Measurements from ENCODE around the gene CLIP2.

The CLIP2 gene

DNA sequence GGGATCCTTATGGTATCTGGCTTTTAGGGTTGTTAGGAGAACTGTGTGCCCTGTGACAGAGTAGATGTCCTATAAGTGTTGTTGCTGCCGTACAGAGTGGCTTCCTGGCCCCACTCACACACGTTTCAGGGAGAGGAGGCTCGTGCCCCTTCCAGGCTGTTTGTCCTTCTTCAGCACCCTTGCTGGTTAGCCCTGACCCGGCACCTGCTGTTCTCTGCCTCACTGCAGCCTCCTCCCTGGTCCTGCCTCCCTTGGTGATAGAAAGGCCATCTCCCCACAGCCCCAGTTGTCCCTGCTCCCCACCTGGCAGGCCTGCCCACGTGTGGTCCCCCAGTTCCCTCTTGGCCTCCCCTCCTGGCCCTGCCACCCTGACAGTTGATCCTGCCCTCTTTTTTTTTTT lies 2.3 kb downstream of the CLIP2 start:
- Histone ChIP-seq H3K4me2 (ENCODE audit: insufficient read depth, low read length) (peak overlapping the region; percentile 77; the same call in 1 of the 2 replicates), H3K79me2 (ENCODE audit: insufficient read depth, low read length) (peaks cover 13% of the 10 kb centered on the region), H3K27me3 (ENCODE audit: insufficient read depth, low read length, poor library complexity) (peaks cover 14% of the 10 kb centered on the region), H2AFZ (ENCODE audit: low read depth, low read length) (no peak overlapping the region), H3K4me3 (ENCODE audit: low read depth in 1 of 2, low read length in 2 of 2) (no peak overlapping the region), H3K9me3 (ENCODE audit: insufficient read depth, low read length, severe bottlenecking) (no peaks in the 10 kb centered on the region), H4K20me1 (ENCODE audit: insufficient read depth, low read length) (peaks cover 29% of the 10 kb centered on the region), H3K9ac (ENCODE audit: low read depth, low read length) (no peak overlapping the region), H3K4me1 (ENCODE audit: insufficient read depth, low read length) (peaks cover 28% of the 10 kb centered on the region), H3K36me3 (ENCODE audit: insufficient read depth, low read length) (no peaks in the 10 kb centered on the region), H3K27ac (ENCODE audit: low read length) (no peak overlapping the region)
- TF ChIP-seq, protein P1, sequence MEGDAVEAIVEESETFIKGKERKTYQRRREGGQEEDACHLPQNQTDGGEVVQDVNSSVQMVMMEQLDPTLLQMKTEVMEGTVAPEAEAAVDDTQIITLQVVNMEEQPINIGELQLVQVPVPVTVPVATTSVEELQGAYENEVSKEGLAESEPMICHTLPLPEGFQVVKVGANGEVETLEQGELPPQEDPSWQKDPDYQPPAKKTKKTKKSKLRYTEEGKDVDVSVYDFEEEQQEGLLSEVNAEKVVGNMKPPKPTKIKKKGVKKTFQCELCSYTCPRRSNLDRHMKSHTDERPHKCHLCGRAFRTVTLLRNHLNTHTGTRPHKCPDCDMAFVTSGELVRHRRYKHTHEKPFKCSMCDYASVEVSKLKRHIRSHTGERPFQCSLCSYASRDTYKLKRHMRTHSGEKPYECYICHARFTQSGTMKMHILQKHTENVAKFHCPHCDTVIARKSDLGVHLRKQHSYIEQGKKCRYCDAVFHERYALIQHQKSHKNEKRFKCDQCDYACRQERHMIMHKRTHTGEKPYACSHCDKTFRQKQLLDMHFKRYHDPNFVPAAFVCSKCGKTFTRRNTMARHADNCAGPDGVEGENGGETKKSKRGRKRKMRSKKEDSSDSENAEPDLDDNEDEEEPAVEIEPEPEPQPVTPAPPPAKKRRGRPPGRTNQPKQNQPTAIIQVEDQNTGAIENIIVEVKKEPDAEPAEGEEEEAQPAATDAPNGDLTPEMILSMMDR (IDR thresholded peaks at IDR 0.05; ENCODE audit: borderline replicate concordance, extremely low read depth, low read length, poor library complexity, severe bottlenecking): no peak
- TF ChIP-seq EZH2 (IDR thresholded peaks at IDR 0.05; ENCODE audit: borderline replicate concordance, low read depth, low read length, severe bottlenecking): no peak
- ATAC-seq (ENCODE audit: insufficient read depth, low read depth) (no peak), DNase-seq (no peak)

GRCh38 chr7:74292757-74293576 lies 3.8 kb downstream of the CLIP2 start:
- Histone ChIP-seq H3K4me1 (ENCODE audit: insufficient read depth, low read length) (peaks cover 28% of the 10 kb centered on the region), H3K27me3 (ENCODE audit: insufficient read depth, low read length, poor library complexity) (peaks cover 14% of the 10 kb centered on the region), H3K9ac (ENCODE audit: low read depth, low read length) (no peak overlapping the region), H3K4me2 (ENCODE audit: insufficient read depth, low read length) (no peak overlapping the region), H2AFZ (ENCODE audit: low read depth, low read length) (no peak overlapping the region), H4K20me1 (ENCODE audit: insufficient read depth, low read length) (peaks cover 37% of the 10 kb centered on the region), H3K79me2 (ENCODE audit: insufficient read depth, low read length) (peaks cover 13% of the 10 kb centered on the region), H3K4me3 (ENCODE audit: low read depth in 1 of 2, low read length in 2 of 2) (no peak overlapping the region), H3K27ac (ENCODE audit: low read length) (no peak overlapping the region), H3K9me3 (ENCODE audit: insufficient read depth, low read length, severe bottlenecking) (no peaks in the 10 kb centered on the region), H3K36me3 (ENCODE audit: insufficient read depth, low read length) (no peaks in the 10 kb centered on the region)
- ATAC-seq (ENCODE audit: insufficient read depth, low read depth): no peak
- no peak for DNase-seq
- TF ChIP-seq EZH2 (IDR thresholded peaks at IDR 0.05; ENCODE audit: borderline replicate concordance, low read depth, low read length, severe bottlenecking): no peak
- TF ChIP-seq, protein P1 (IDR thresholded peaks at IDR 0.05; ENCODE audit: borderline replicate concordance, extremely low read depth, low read length, poor library complexity, severe bottlenecking): no peak

DNA sequence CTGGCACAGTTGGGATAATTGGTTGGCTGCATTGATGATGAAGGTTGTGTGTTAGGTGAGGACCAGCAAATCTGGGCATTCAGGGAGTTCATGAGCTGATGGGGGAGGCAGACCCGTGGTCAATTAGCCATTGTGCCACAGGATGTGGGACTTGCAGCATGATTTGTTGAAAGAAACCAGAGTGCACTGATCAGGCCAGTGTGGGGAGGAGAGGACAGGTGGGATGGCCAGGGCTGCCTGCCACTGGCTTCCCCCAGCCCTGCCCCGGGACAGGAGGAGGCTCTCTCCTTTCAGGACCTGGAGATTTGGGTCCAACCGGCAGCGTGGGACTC lies 4.3 kb downstream of the CLIP2 start:
- no peak for TF ChIP-seq EZH2 (IDR thresholded peaks at IDR 0.05; ENCODE audit: borderline replicate concordance, low read depth, low read length, severe bottlenecking)
- TF ChIP-seq, protein P1 (IDR thresholded peaks at IDR 0.05; ENCODE audit: borderline replicate concordance, extremely low read depth, low read length, poor library complexity, severe bottlenecking): no peak
- Histone ChIP-seq H3K4me3 (ENCODE audit: low read depth in 1 of 2, low read length in 2 of 2) (no peak overlapping the region), H3K36me3 (ENCODE audit: insufficient read depth, low read length) (no peaks in the 10 kb centered on the region), H3K9me3 (ENCODE audit: insufficient read depth, low read length, severe bottlenecking) (no peaks in the 10 kb centered on the region), H3K9ac (ENCODE audit: low read depth, low read length) (no peak overlapping the region), H3K79me2 (ENCODE audit: insufficient read depth, low read length) (peaks cover 13% of the 10 kb centered on the region), H2AFZ (ENCODE audit: low read depth, low read length) (no peak overlapping the region), H3K4me1 (ENCODE audit: insufficient read depth, low read length) (peaks cover 22% of the 10 kb centered on the region), H4K20me1 (ENCODE audit: insufficient read depth, low read length) (peaks cover 37% of the 10 kb centered on the region), H3K27me3 (ENCODE audit: insufficient read depth, low read length, poor library complexity) (peaks cover 14% of the 10 kb centered on the region), H3K27ac (ENCODE audit: low read length) (no peak overlapping the region), H3K4me2 (ENCODE audit: insufficient read depth, low read length) (no peak overlapping the region)
- ATAC-seq (ENCODE audit: insufficient read depth, low read depth) (no peak), DNase-seq (no peak)
